GM12878 (cell line): ENCODE data around the gene TRABD2B. TPM values are rescaled to one million over a fixed set of nuclear protein-coding genes. Genes with fewer than 3 reads are reported as not detected.

Experiments
- ATAC-seq: fragments of 200-7000 bp; cut with Tn5 transposase; 3 replicates; pipeline ENCODE4 v1.9.1; 2020; ENCODE audit warnings: mild to moderate bottlenecking, moderate library complexity
- BruUV-seq: library from RNA; stranded (reverse); fragments of 400-500 nt; replicated peaks from 2 replicates; lab custom pipeline; 2021; lab: Mats Ljungman, UMichigan
- CTCF ChIA-PET: fragments of 300-600 bp; sonication (Branson Sonifier 250); formaldehyde crosslinking; extraction: SDS; loops from one replicate; lab custom pipeline; 2021; ENCODE audit warnings: inconsistent platforms; lab: Yijun Ruan, JAX
- POLR2A ChIA-PET: fragments of 350-600 bp; formaldehyde crosslinking; extraction: SDS; loops from one replicate; lab custom pipeline; 2021; ENCODE audit warnings: inconsistent platforms; lab: Charles Lee
- RAD21 ChIA-PET: fragments of 300-600 bp; sonication (Branson Sonifier 250); formaldehyde crosslinking; loops from one replicate; lab custom pipeline; 2023; ENCODE audit warnings: antibody characterized with exemption; ENCODE audit not compliant: unreplicated experiment; lab: Charles Lee
- SMC1A ChIA-PET: fragments of 300-600 bp; sonication (Branson Sonifier 250); formaldehyde crosslinking; loops from one replicate; lab custom pipeline; 2023; ENCODE audit not compliant: unreplicated experiment, uncharacterized antibody; lab: Charles Lee
- DNase-seq: peaks from one replicate; pipeline ENCODE4 v3.0.0-alpha.2; 2011; ENCODE audit warnings: low read depth, low spot score
- FAIRE-seq: peaks from 3 replicates; lab custom pipeline; 2011; peaks lifted over from hg19 to GRCh38; lab: Jason Lieb, UNC
- H2AFZ ChIP-seq: 2 replicates; pipeline ENCODE4 v1.6.0; 2011; ENCODE audit warnings: low read depth, low read length, control low read depth; ENCODE audit not compliant: control insufficient read depth
- H3K27ac ChIP-seq: 2 replicates; pipeline ENCODE4 v1.5.1; 2011; ENCODE audit warnings: control low read depth; ENCODE audit not compliant: control insufficient read depth, insufficient read depth
- H3K27me3 ChIP-seq, 2 experiments: replicated peaks in 1 of 2; 2 replicates each; pipeline versions ENCODE4 v1.6.0 to v1.6.1; 2011; ENCODE audit warnings: low read length in 1 of 2; ENCODE audit not compliant: control insufficient read depth in 2 of 2, insufficient read depth in 2 of 2
- H3K36me3 ChIP-seq, 2 experiments: 2 replicates each; pipeline ENCODE4 v1.5.1; 2011; ENCODE audit warnings: low read length in 1 of 2; ENCODE audit not compliant: control insufficient read depth in 2 of 2, insufficient read depth in 2 of 2
- H3K4me1 ChIP-seq: 2 replicates; pipeline ENCODE4 v1.6.1; 2011; ENCODE audit warnings: mild to moderate bottlenecking, low read length, moderate library complexity, mixed read lengths; ENCODE audit not compliant: control insufficient read depth, insufficient read depth
- H3K4me2 ChIP-seq: 2 replicates; pipeline ENCODE4 v1.6.0; 2011; ENCODE audit warnings: control low read depth; ENCODE audit not compliant: control insufficient read depth, insufficient read depth
- H3K4me3 ChIP-seq: fragments of 200-600 bp; sonication (generic); 2 replicates; pipeline ENCODE4 v1.5.1; 2016
- H3K79me2 ChIP-seq: 2 replicates; pipeline ENCODE4 v1.6.0; 2011; ENCODE audit warnings: low read length; ENCODE audit not compliant: control insufficient read depth, insufficient read depth
- H3K9ac ChIP-seq: 2 replicates; pipeline ENCODE4 v1.8.0; 2011; ENCODE audit warnings: low read length, control low read depth, mixed read lengths; ENCODE audit not compliant: control insufficient read depth, insufficient read depth
- H3K9me3 ChIP-seq: replicated peaks from 3 replicates; pipeline ENCODE4 v1.5.1; 2011; ENCODE audit warnings: mild to moderate bottlenecking, low read length; ENCODE audit not compliant: control insufficient read depth, insufficient read depth
- H4K20me1 ChIP-seq: 2 replicates; pipeline ENCODE4 v1.6.0; 2011; ENCODE audit not compliant: control insufficient read depth, insufficient read depth
- ATF2 ChIP-seq: IDR thresholded peaks from 2 replicates; pipeline ENCODE4 v1.6.1; 2012; ENCODE audit warnings: low read length, inconsistent platforms
- ATF7 ChIP-seq: fragments of 450-650 bp; IDR thresholded peaks from 2 replicates; pipeline ENCODE4 v1.6.1; 2016; ENCODE audit warnings: low read depth, mild to moderate bottlenecking
- CBX5 ChIP-seq: sonication (generic); IDR thresholded peaks from 2 replicates; pipeline ENCODE4 v1.6.1; 2016; ENCODE audit warnings: low read depth, moderate library complexity, mild to moderate bottlenecking, inconsistent platforms
- CREM ChIP-seq: IDR thresholded peaks from 2 replicates; pipeline ENCODE4 v1.6.1; 2014; ENCODE audit warnings: antibody characterized with exemption, low read depth
- EGR1 ChIP-seq, 2 experiments: IDR thresholded peaks; 1 replicate in 1 of 2; 2 replicates in 1 of 2; pipeline ENCODE4 v1.6.1; 2011 to 2012; ENCODE audit warnings: low read depth in 2 of 2, low read length in 2 of 2, borderline replicate concordance in 1 of 2, mild to moderate bottlenecking in 1 of 2, moderate library complexity in 1 of 2
- ELK1 ChIP-seq: IDR thresholded peaks from 2 replicates; pipeline ENCODE4 v1.6.1; 2012; ENCODE audit warnings: low read depth, low read length, improper control_type of control experiment
- FOXM1 ChIP-seq: IDR thresholded peaks from 2 replicates; pipeline ENCODE4 v1.6.1; 2012; ENCODE audit warnings: low read depth, mild to moderate bottlenecking, inconsistent platforms, low read length, moderate library complexity
- HDAC6 ChIP-seq: fragments of 200-600 bp; sonication (generic); IDR thresholded peaks from one replicate; pipeline ENCODE4 v1.8.0; 2017; ENCODE audit warnings: antibody characterized with exemption; ENCODE audit not compliant: unreplicated experiment
- IKZF1 ChIP-seq: fragments of 450-650 bp; conservative IDR thresholded peaks from 2 replicates; pipeline ENCODE4 v1.6.1; 2017; ENCODE audit warnings: antibody characterized with exemption, mild to moderate bottlenecking
- IRF4 ChIP-seq: IDR thresholded peaks from 2 replicates; pipeline ENCODE4 v1.6.1; 2011; ENCODE audit warnings: low read depth, low read length
- IRF5 ChIP-seq: fragments of 450-650 bp; IDR thresholded peaks from 2 replicates; pipeline ENCODE4 v1.6.1; 2017; ENCODE audit warnings: borderline replicate concordance
- NR2C2 ChIP-seq: IDR thresholded peaks from 2 replicates; pipeline ENCODE4 v1.6.1; 2011; ENCODE audit warnings: borderline replicate concordance, low read depth; ENCODE audit not compliant: control insufficient read depth, insufficient read length
- RFX5 ChIP-seq: IDR thresholded peaks from 2 replicates; pipeline ENCODE4 v1.6.1; 2011; ENCODE audit warnings: low read depth, low read length, improper control_type of control experiment
- ZBTB40 ChIP-seq: fragments of 450-650 bp; IDR thresholded peaks from 2 replicates; pipeline ENCODE4 v1.6.1; 2016; ENCODE audit warnings: mild to moderate bottlenecking, moderate library complexity, borderline replicate concordance
- ZNF24 ChIP-seq: fragments of 450-650 bp; IDR thresholded peaks from 2 replicates; pipeline ENCODE4 v1.6.1; 2017; ENCODE audit warnings: antibody characterized with exemption, mild to moderate bottlenecking
- WGBS: methylation state at CpG from one replicate; pipeline ENCODE4 v1.1.6; 2016; ENCODE audit warnings: low lambda C conversion rate; ENCODE audit not compliant: insufficient replicate concordance, insufficient coverage; ENCODE audit errors: missing lambda C conversion rate; 5-methylcytosine and 5-hydroxymethylcytosine counted together
- in situ Hi-C: fragments of 300-500 bp; cut with MboI; formaldehyde crosslinking; loops from 9 replicates; pipeline ENCODE4 v1.14.3; 2018; ENCODE audit warnings: mixed read lengths
- intact Hi-C: fragments of 100-400 bp; cut with micrococcal nuclease; formaldehyde crosslinking; loops from one replicate; pipeline ENCODE4 v1.14.2; 2022; ENCODE audit not compliant: unreplicated experiment
- polyA plus RNA-seq, 11 experiments: library from polyadenylated mRNA; depleted of rRNA in 4 of 11; unstranded in 6 of 11; stranded (reverse) in 5 of 11; fragments of >200 nt; fragmentation: Nextera tagmentation in 4 of 11; fragmentation: Illumina TruSeq in 1 of 11; extraction: Ambion mirVana in 4 of 11; extraction: Trizol in 1 of 11; gene quantifications; 1 replicate in 1 of 11; 2 replicates in 10 of 11; pipeline versions ENCODE4 v1.2.1 to v1.2.3, GENCODE V29; 2011 to 2016; ENCODE audit warnings: inconsistent platforms in 2 of 11, missing spikeins in 2 of 11, low read depth in 1 of 11
- total RNA-seq, 4 experiments: library from RNA; depleted of rRNA in 3 of 4; stranded (reverse); fragments of >200 nt in 3 of 4; fragmentation: Illumina TruSeq in 1 of 4; extraction: Trizol in 1 of 4; gene quantifications; 2 replicates each; pipeline versions ENCODE4 v1.2.1 to v1.2.3, GENCODE V29; 2013 to 2021

TRABD2B gene
- total and polyA plus RNA-seq, 10 of the 15 experiments (the other 5 are each of a cell fraction or from before 2014, with no cell fraction given): not detected

- no peak for TF ChIP-seq ATF2
- TF ChIP-seq HDAC6: no peak
- TF ChIP-seq, all 136 proteins: peak for 0
These were observed 90.5 kb downstream of the TRABD2B start (continued) for GRCh38 chr1:47906527-47907176.

- Histone ChIP-seq H2AFZ (no peak overlapping the region), H4K20me1 (no peaks in the 10 kb centered on the region), H3K4me2 (no peak overlapping the region), H3K27me3 (peaks cover 2 to 8% of the 10 kb centered on the region in 2 experiments), H3K4me1 (no peaks in the 10 kb centered on the region), H3K36me3 (no peaks in the 10 kb centered on the region), H3K9ac (no peak overlapping the region), H3K79me2 (no peaks in the 10 kb centered on the region), H3K9me3 (no peaks in the 10 kb centered on the region), H3K4me3 (no peak overlapping the region), H3K27ac (no peak overlapping the region)
- DNase-seq (no peak), ATAC-seq (no peak), FAIRE-seq (no peak)
- no TSS peak for BruUV-seq
- POLR2A ChIA-PET: no interaction called here
- SMC1A ChIA-PET: no interaction called here
- RAD21 ChIA-PET: no interaction called here
- in situ Hi-C loops: no loop called here
- CTCF ChIA-PET: no interaction called here
- WGBS: 0% methylated on average over 4 of the region's 4 CpGs
- intact Hi-C loops: no loop called here
- no peak for TF ChIP-seq ZNF24
- TF ChIP-seq CREM: no peak
- TF ChIP-seq RFX5: no peak
- TF ChIP-seq NR2C2: no peak
- no peak for TF ChIP-seq FOXM1
- no peak for TF ChIP-seq ZBTB40
- TF ChIP-seq ATF7: no peak
- TF ChIP-seq IRF5: no peak
- TF ChIP-seq EGR1 (IDR thresholded peaks at IDR 0.05; ENCODE audit: borderline replicate concordance in 1 of 2, low read depth in 2 of 2, low read length in 2 of 2): no peak
- no peak for TF ChIP-seq IRF4
- TF ChIP-seq IKZF1: no peak
- TF ChIP-seq CBX5: no peak
- TF ChIP-seq ELK1: no peak
These were observed 91.2 kb downstream of the TRABD2B start for GRCh38 chr1:47906009-47906432.
